HepG2 (cell line): Measurements from ENCODE around the gene TRAPPC1. TPM values are rescaled to one million over a fixed set of nuclear protein-coding genes. Genes with fewer than 3 reads are reported as not detected.

ENCODE experiments used
- ATAC-seq: fragments of 200-7000 bp; cut with Tn5 transposase; 3 replicates; pipeline ENCODE4 v1.9.1; 2020; ENCODE audit warnings: mild to moderate bottlenecking, moderate library complexity
- BruUV-seq: library from RNA; stranded (reverse); fragments of 400-500 nt; replicated peaks from 2 replicates; lab custom pipeline; 2021; lab: Mats Ljungman, UMichigan
- CTCF ChIA-PET: fragments of 300-600 bp; formaldehyde crosslinking; extraction: SDS; loops from one replicate; lab custom pipeline; 2021; ENCODE audit warnings: low total read pairs, inconsistent platforms, low intra/inter-chr PET ratio; lab: Yijun Ruan, JAX
- POLR2A ChIA-PET: fragments of 350-600 bp; sonication (Branson Sonifier 250); formaldehyde crosslinking; loops from one replicate; lab custom pipeline; 2020; ENCODE audit warnings: antibody characterized with exemption, inconsistent platforms; lab: Yijun Ruan, JAX
- DNase-seq: peaks from one replicate; pipeline ENCODE4 v3.0.0-alpha.2; 2015; ENCODE audit warnings: low spot score
- FAIRE-seq: peaks from 3 replicates; lab custom pipeline; 2011; peaks lifted over from hg19 to GRCh38; lab: Jason Lieb, UNC
- H2AFZ ChIP-seq: one replicate; pipeline ENCODE4 v1.6.1; 2011; ENCODE audit warnings: low read length, inconsistent platforms
- H3K27ac ChIP-seq: fragments of 300-600 bp; 3 replicates; pipeline ENCODE4 v1.8.0; 2011; ENCODE audit warnings: mixed run types, mild to moderate bottlenecking, mixed read lengths, low read length, inconsistent platforms; ENCODE audit not compliant: insufficient read depth; ENCODE audit errors: extremely low read length
- H3K27me3 ChIP-seq, 2 experiments: fragments of 200-600 bp in 1 of 2; 2 replicates in 1 of 2; 3 replicates in 1 of 2; pipeline versions ENCODE4 v1.6.0 to v1.8.0; 2011; ENCODE audit warnings: low read length in 2 of 2, mild to moderate bottlenecking in 2 of 2, moderate library complexity in 2 of 2, inconsistent platforms in 1 of 2; ENCODE audit not compliant: insufficient read depth in 2 of 2, control insufficient read depth in 1 of 2
- H3K36me3 ChIP-seq, 2 experiments: fragments of 200-600 bp in 1 of 2; replicated peaks in 1 of 2; 2 replicates in 1 of 2; 3 replicates in 1 of 2; pipeline versions ENCODE4 v1.5.1 to v1.8.0; 2011; ENCODE audit warnings: low read length in 2 of 2, inconsistent platforms in 1 of 2; ENCODE audit not compliant: insufficient read depth in 2 of 2, control insufficient read depth in 1 of 2
- H3K4me1 ChIP-seq: 2 replicates; pipeline ENCODE4 v1.5.1; 2012; ENCODE audit warnings: low read length, inconsistent platforms; ENCODE audit not compliant: insufficient read depth
- H3K4me2 ChIP-seq: 2 replicates; pipeline ENCODE4 v1.6.0; 2011; ENCODE audit warnings: low read depth, low read length, inconsistent platforms
- H3K4me3 ChIP-seq, 3 experiments: fragments of 200-600 bp in 1 of 3; sonication (generic), shearing (Covaris generic) in 1 of 3; replicated peaks in 1 of 3; 2 replicates each; pipeline ENCODE4 v1.5.1; 2011 to 2016; ENCODE audit warnings: low read length in 3 of 3, inconsistent platforms in 2 of 3, low read depth in 2 of 3, mild to moderate bottlenecking in 2 of 3, control low read depth in 1 of 3, mixed read lengths in 1 of 3; ENCODE audit not compliant: insufficient read depth in 1 of 3
- H3K79me2 ChIP-seq: one replicate; pipeline ENCODE4 v1.6.1; 2011; ENCODE audit warnings: low read length, inconsistent platforms; ENCODE audit not compliant: insufficient read depth
- H3K9ac ChIP-seq: 2 replicates; pipeline ENCODE4 v1.6.0; 2011; ENCODE audit warnings: mild to moderate bottlenecking, low read depth, low read length, inconsistent platforms; ENCODE audit not compliant: insufficient read depth
- H3K9me3 ChIP-seq: 2 replicates; pipeline ENCODE4 v1.5.1; 2012; ENCODE audit warnings: mild to moderate bottlenecking, low read length
- H4K20me1 ChIP-seq: 2 replicates; pipeline ENCODE4 v1.6.0; 2011; ENCODE audit warnings: inconsistent platforms, mild to moderate bottlenecking, low read length, moderate library complexity; ENCODE audit not compliant: insufficient read depth
- AHR ChIP-seq: IDR thresholded peaks from 2 replicates; pipeline ENCODE4 v1.6.1; 2018; ENCODE audit warnings: missing genetic modification reagents, missing compliant biosample characterization
- ARHGAP35 ChIP-seq: sonication (generic); formaldehyde crosslinking; IDR thresholded peaks from 2 replicates; pipeline ENCODE4 v1.9.0; 2022; ENCODE audit warnings: mild to moderate bottlenecking, inconsistent platforms, moderate library complexity, missing genetic modification reagents, borderline replicate concordance
- GPN1 ChIP-seq: sonication (generic); formaldehyde crosslinking; IDR thresholded peaks from 2 replicates; pipeline ENCODE4 v1.5.1; 2020; ENCODE audit warnings: missing genetic modification reagents, borderline replicate concordance
- MIER2 ChIP-seq: IDR thresholded peaks from 2 replicates; pipeline ENCODE4 v1.6.1; 2016; ENCODE audit warnings: missing biosample characterization, missing genetic modification reagents
- PCBP2 ChIP-seq: fragments of 200-400 bp; formaldehyde crosslinking; optimal IDR thresholded peaks from 2 replicates; pipeline ENCODE3; 2018; ENCODE audit warnings: low read length, low read depth; ENCODE audit not compliant: poor library complexity, severe bottlenecking
- RXRB ChIP-seq: IDR thresholded peaks from 2 replicates; pipeline ENCODE4 v1.6.1; 2016; ENCODE audit warnings: borderline replicate concordance, missing genetic modification reagents, missing compliant biosample characterization
- SIX4 ChIP-seq: sonication (generic); formaldehyde crosslinking; IDR thresholded peaks from 2 replicates; pipeline ENCODE4 v1.4.0; 2020; ENCODE audit warnings: missing genetic modification reagents
- SMC3 ChIP-seq: IDR thresholded peaks from 2 replicates; pipeline ENCODE4 v1.6.1; 2011; ENCODE audit warnings: low read length, improper control_type of control experiment
- SP140L ChIP-seq: sonication (generic); formaldehyde crosslinking; IDR thresholded peaks from 2 replicates; pipeline ENCODE4 v1.4.0; 2020; ENCODE audit warnings: missing genetic modification reagents, borderline replicate concordance
- TEAD3 ChIP-seq: optimal IDR thresholded peaks from 2 replicates; pipeline ENCODE3; 2016; ENCODE audit warnings: borderline replicate concordance
- TMF1 ChIP-seq: sonication (generic); formaldehyde crosslinking; IDR thresholded peaks from 2 replicates; pipeline ENCODE4 v1.8.1; 2022; ENCODE audit warnings: low read depth, missing genetic modification reagents
- TOPORS ChIP-seq: sonication (generic); formaldehyde crosslinking; IDR thresholded peaks from 2 replicates; pipeline ENCODE4 v1.8.0; 2023; ENCODE audit warnings: mild to moderate bottlenecking, missing genetic modification reagents
- TSC22D2 ChIP-seq: sonication (generic); formaldehyde crosslinking; IDR thresholded peaks from 2 replicates; pipeline ENCODE4 v1.5.1; 2020; ENCODE audit warnings: missing genetic modification reagents, mild to moderate bottlenecking, borderline replicate concordance
- ZBTB10 ChIP-seq: sonication (generic); formaldehyde crosslinking; IDR thresholded peaks from 2 replicates; pipeline ENCODE4 v1.4.0; 2020; ENCODE audit warnings: missing genetic modification reagents, borderline replicate concordance
- ZNF607 ChIP-seq: sonication (generic); formaldehyde crosslinking; IDR thresholded peaks from 2 replicates; pipeline ENCODE4 v1.5.1; 2020; ENCODE audit warnings: missing genetic modification reagents, mild to moderate bottlenecking, borderline replicate concordance
- ZSCAN29 ChIP-seq: sonication (generic); formaldehyde crosslinking; conservative IDR thresholded peaks from 2 replicates; pipeline ENCODE4 v1.4.0; 2020; ENCODE audit warnings: mild to moderate bottlenecking, missing genetic modification reagents
- WGBS: methylation state at CpG from one replicate; pipeline ENCODE4 v1.1.6; 2017; ENCODE audit warnings: low lambda C conversion rate; 5-methylcytosine and 5-hydroxymethylcytosine counted together
- in situ Hi-C: cut with HindIII; loops from 2 replicates; pipeline ENCODE4 v1.10.0; 2017; ENCODE audit warnings: low pct_unique_long_range_greater_than_20kb; ENCODE audit not compliant: extremely low pct_ligation_motif_present
- intact Hi-C: fragments of 100-400 bp; cut with micrococcal nuclease; formaldehyde crosslinking; loops from one replicate; pipeline ENCODE4 v1.10.0; 2022; ENCODE audit not compliant: unreplicated experiment
- polyA plus RNA-seq, 8 experiments: library from polyadenylated mRNA; depleted of rRNA in 3 of 8; stranded (reverse) in 7 of 8; unstranded in 1 of 8; fragments of >200 nt; fragmentation: Illumina TruSeq in 4 of 8; extraction: Trizol in 4 of 8; gene quantifications; 2 replicates each; pipeline versions ENCODE4 v1.2.1 to v1.2.3, GENCODE V29; 2011 to 2016; ENCODE audit warnings: low read depth in 4 of 8, missing spikeins in 1 of 8, mixed read lengths in 1 of 8; ENCODE audit not compliant: insufficient read depth in 1 of 8
- total RNA-seq, 5 experiments: library from RNA; depleted of rRNA; stranded (reverse); fragments of >200 nt; fragmentation: Illumina TruSeq; extraction: Trizol; gene quantifications; 2 replicates each; pipeline ENCODE4 v1.2.3, GENCODE V29; 2016; ENCODE audit warnings: low read depth in 1 of 5
- TF ChIP-seq, protein P1 (sequence below): sonication (generic); formaldehyde crosslinking; IDR thresholded peaks from 2 replicates; pipeline ENCODE4 v1.4.0; 2020; ENCODE audit warnings: missing genetic modification reagents, mild to moderate bottlenecking, borderline replicate concordance
- TF ChIP-seq, protein P2 (sequence below): sonication (generic); formaldehyde crosslinking; IDR thresholded peaks from 2 replicates; pipeline ENCODE4 v1.5.0; 2020; ENCODE audit warnings: mild to moderate bottlenecking, missing genetic modification reagents, moderate library complexity

The TRAPPC1 gene
- total and polyA plus RNA-seq, 2 of the 13 experiments (the other 11 are each of a cell fraction or from before 2014, with no cell fraction given), result 28.1 to 44.9 TPM

GRCh38 chr17:7912927-7913524, 18.7 kb downstream of the TRAPPC1 start:
- Histone ChIP-seq H3K4me2 (no peak overlapping the region), H4K20me1 (no peaks in the 10 kb centered on the region), H3K9ac (no peak overlapping the region), H3K27me3 (peaks cover 0 to 3% of the 10 kb centered on the region in 2 experiments; a peak in 1 of 5 replicates), H3K27ac (no peak overlapping the region), H2AFZ (no peak overlapping the region), H3K79me2 (no peaks in the 10 kb centered on the region), H3K9me3 (no peaks in the 10 kb centered on the region), H3K36me3 (no peaks in the 10 kb centered on the region), H3K4me3 (no peak overlapping the region), H3K4me1 (peaks cover 22% of the 10 kb centered on the region)
- intact Hi-C loops, result loop anchor here (1.0 to 5.0 kb wide), 4 partner anchors 72 to 144 kb away; no protein-coding TSS in a partner anchor
- DNase-seq (peak; percentile 77), FAIRE-seq (peak; percentile 88), ATAC-seq (peak; percentile 47)
- no TSS peak for BruUV-seq
- POLR2A ChIA-PET, result interaction anchor here (0.6 to 1.1 kb wide), 2 partner anchors 21 to 76 kb away, joined by 3 read pairs; no protein-coding TSS in a partner anchor
- WGBS, result 13% methylated on average over 3 of the region's 3 CpGs
- CTCF ChIA-PET, result interaction anchor here (0.8 to 4.6 kb wide), 5 partner anchors 77 to 170 kb away, joined by 3 to 70 read pairs (median 13); no protein-coding TSS in a partner anchor
- in situ Hi-C loops, result loop anchor here (5.0 kb wide), 2 partner anchors 74 to 129 kb away; no protein-coding TSS in a partner anchor
- TF ChIP-seq SIX4 (CRISPR knock-in tag) (no peak), RXRB (CRISPR knock-in tag) (peak; percentile 35; the same call in 1 of the 2 replicates), SMC3 (peak; percentile 78; the same call in 1 of the 2 replicates), PCBP2 (no peak), TSC22D2 (CRISPR knock-in tag) (no peak), GPN1 (CRISPR knock-in tag) (no peak), ARHGAP35 (CRISPR knock-in tag) (no peak), MIER2 (no peak), ZBTB10 (CRISPR knock-in tag) (no peak), ZSCAN29 (no peak), TOPORS (CRISPR knock-in tag) (no peak), ZNF607 (no peak), AHR (CRISPR knock-in tag) (no peak), TMF1 (CRISPR knock-in tag) (no peak), TEAD3 (CRISPR knock-in tag) (peak; percentile 14), SP140L (CRISPR knock-in tag) (no peak)
- TF ChIP-seq, protein P1, sequence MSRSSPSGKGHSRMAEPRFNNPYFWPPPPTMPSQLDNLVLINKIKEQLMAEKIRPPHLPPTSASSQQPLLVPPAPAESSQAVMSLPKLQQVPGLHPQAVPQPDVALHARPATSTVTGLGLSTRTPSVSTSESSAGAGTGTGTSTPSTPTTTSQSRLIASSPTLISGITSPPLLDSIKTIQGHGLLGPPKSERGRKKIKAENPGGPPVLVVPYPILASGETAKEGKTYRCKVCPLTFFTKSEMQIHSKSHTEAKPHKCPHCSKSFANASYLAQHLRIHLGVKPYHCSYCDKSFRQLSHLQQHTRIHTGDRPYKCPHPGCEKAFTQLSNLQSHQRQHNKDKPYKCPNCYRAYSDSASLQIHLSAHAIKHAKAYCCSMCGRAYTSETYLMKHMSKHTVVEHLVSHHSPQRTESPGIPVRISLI (CRISPR knock-in tag), result peak; percentile 96
- TF ChIP-seq, protein P2, sequence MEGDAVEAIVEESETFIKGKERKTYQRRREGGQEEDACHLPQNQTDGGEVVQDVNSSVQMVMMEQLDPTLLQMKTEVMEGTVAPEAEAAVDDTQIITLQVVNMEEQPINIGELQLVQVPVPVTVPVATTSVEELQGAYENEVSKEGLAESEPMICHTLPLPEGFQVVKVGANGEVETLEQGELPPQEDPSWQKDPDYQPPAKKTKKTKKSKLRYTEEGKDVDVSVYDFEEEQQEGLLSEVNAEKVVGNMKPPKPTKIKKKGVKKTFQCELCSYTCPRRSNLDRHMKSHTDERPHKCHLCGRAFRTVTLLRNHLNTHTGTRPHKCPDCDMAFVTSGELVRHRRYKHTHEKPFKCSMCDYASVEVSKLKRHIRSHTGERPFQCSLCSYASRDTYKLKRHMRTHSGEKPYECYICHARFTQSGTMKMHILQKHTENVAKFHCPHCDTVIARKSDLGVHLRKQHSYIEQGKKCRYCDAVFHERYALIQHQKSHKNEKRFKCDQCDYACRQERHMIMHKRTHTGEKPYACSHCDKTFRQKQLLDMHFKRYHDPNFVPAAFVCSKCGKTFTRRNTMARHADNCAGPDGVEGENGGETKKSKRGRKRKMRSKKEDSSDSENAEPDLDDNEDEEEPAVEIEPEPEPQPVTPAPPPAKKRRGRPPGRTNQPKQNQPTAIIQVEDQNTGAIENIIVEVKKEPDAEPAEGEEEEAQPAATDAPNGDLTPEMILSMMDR (CRISPR knock-in tag), result peak; percentile 83
